NT2/D1 (cell line): ENCODE results near the gene TESMIN.

Experiments
- DNase-seq: peaks from one replicate; pipeline ENCODE4 v3.0.0-alpha.2; 2011; ENCODE audit warnings: low read depth, low spot score
- H3K27me3 ChIP-seq: 2 replicates; pipeline ENCODE4 v1.6.0; 2011; ENCODE audit warnings: mild to moderate bottlenecking; ENCODE audit not compliant: insufficient read length, insufficient read depth
- H3K36me3 ChIP-seq: 2 replicates; pipeline ENCODE4 v1.6.1; 2011; ENCODE audit warnings: mild to moderate bottlenecking, low read length, mixed read lengths; ENCODE audit not compliant: insufficient read depth, insufficient read length
- H3K4me1 ChIP-seq: 2 replicates; pipeline ENCODE4 v1.5.1; 2011; ENCODE audit not compliant: insufficient read depth, insufficient read length
- H3K4me3 ChIP-seq: 2 replicates; pipeline ENCODE4 v1.5.1; 2011; ENCODE audit warnings: low read depth; ENCODE audit not compliant: insufficient read length
- H3K9ac ChIP-seq: 2 replicates; pipeline ENCODE4 v1.6.0; 2011; ENCODE audit warnings: low read depth; ENCODE audit not compliant: insufficient read length
- H3K9me3 ChIP-seq: 2 replicates; pipeline ENCODE4 v1.5.1; 2011; ENCODE audit warnings: mild to moderate bottlenecking, low read length; ENCODE audit not compliant: insufficient read depth
- SUZ12 ChIP-seq: IDR thresholded peaks from 2 replicates; pipeline ENCODE4 v1.6.1; 2011; ENCODE audit not compliant: insufficient read length, insufficient read depth; ENCODE audit errors: extremely low read depth
- YY1 ChIP-seq: IDR thresholded peaks from 2 replicates; pipeline ENCODE4 v1.6.1; 2011; ENCODE audit not compliant: insufficient read length, insufficient read depth
- ZNF274 ChIP-seq: IDR thresholded peaks from 2 replicates; pipeline ENCODE4 v1.6.1; 2011; ENCODE audit warnings: mild to moderate bottlenecking, low read depth, low read length

The TESMIN gene

GRCh38 chr11:68761801-68762200 lies 10.5 kb upstream of the TESMIN start:
- Histone ChIP-seq H3K4me1 (peaks cover 10% of the 10 kb centered on the region), H3K36me3 (no peaks in the 10 kb centered on the region), H3K9ac (no peak overlapping the region), H3K4me3 (no peak overlapping the region), H3K9me3 (no peaks in the 10 kb centered on the region), H3K27me3 (no peaks in the 10 kb centered on the region)
- no peak for DNase-seq
- TF ChIP-seq YY1 (no peak), ZNF274 (no peak), SUZ12 (no peak)

- Histone ChIP-seq H3K4me3 (no peak overlapping the region), H3K27me3 (no peaks in the 10 kb centered on the region), H3K9ac (no peak overlapping the region), H3K4me1 (peaks cover 10% of the 10 kb centered on the region), H3K36me3 (no peaks in the 10 kb centered on the region), H3K9me3 (no peaks in the 10 kb centered on the region)
- no peak for DNase-seq
- TF ChIP-seq YY1 = no peak
- TF ChIP-seq ZNF274 = no peak
- TF ChIP-seq SUZ12 = no peak
These were observed 8.7 kb upstream of the TESMIN start for GRCh38 chr11:68759991-68760390.

GRCh38 chr11:68757711-68758110 lies 6.4 kb upstream of the TESMIN start:
- H3K36me3 ChIP-seq = no peaks in the 10 kb centered on the region
- no peaks in the 10 kb centered on the region for H3K4me1 ChIP-seq
- no peak overlapping the region for H3K9ac ChIP-seq
- H3K4me3 ChIP-seq = no peak overlapping the region
- no peak for DNase-seq
- H3K27me3 ChIP-seq = no peaks in the 10 kb centered on the region
- no peak for TF ChIP-seq SUZ12
- no peak for TF ChIP-seq YY1
- TF ChIP-seq ZNF274 = no peak
- H3K9me3 ChIP-seq = no peaks in the 10 kb centered on the region

GRCh38 chr11:68756171-68756766 lies 4.9 kb upstream of the TESMIN start:
- Histone ChIP-seq H3K4me1 (no peaks in the 10 kb centered on the region), H3K9ac (no peak overlapping the region), H3K9me3 (no peaks in the 10 kb centered on the region), H3K4me3 (no peak overlapping the region), H3K36me3 (no peaks in the 10 kb centered on the region), H3K27me3 (no peaks in the 10 kb centered on the region)
- no peak for TF ChIP-seq YY1
- TF ChIP-seq ZNF274 = no peak
- TF ChIP-seq SUZ12 = no peak
- no peak for DNase-seq

- H3K4me1 ChIP-seq = peaks cover 3% of the 10 kb centered on the region
- H3K9ac ChIP-seq = no peak overlapping the region
- no peaks in the 10 kb centered on the region for H3K9me3 ChIP-seq
- H3K36me3 ChIP-seq = no peaks in the 10 kb centered on the region
- TF ChIP-seq YY1 = no peak
- no peak for TF ChIP-seq ZNF274
- no peak for TF ChIP-seq SUZ12
- no peak overlapping the region for H3K4me3 ChIP-seq
- no peak for DNase-seq
- H3K27me3 ChIP-seq = no peaks in the 10 kb centered on the region
These were observed 2.0 kb upstream of the TESMIN start for GRCh38 chr11:68753300-68753699.

- Histone ChIP-seq H3K9me3 (no peaks in the 10 kb centered on the region), H3K4me1 (peaks cover 3% of the 10 kb centered on the region), H3K36me3 (peaks cover 13% of the 10 kb centered on the region), H3K4me3 (peak overlapping the region; percentile 28), H3K9ac (peak overlapping the region; percentile 64), H3K27me3 (no peaks in the 10 kb centered on the region)
- DNase-seq = no peak
- no peak for TF ChIP-seq YY1
- no peak for TF ChIP-seq ZNF274
- TF ChIP-seq SUZ12 = no peak
These were observed 355 bp downstream of the TESMIN start for GRCh38 chr11:68751004-68751325.

GRCh38 chr11:68750195-68751003 lies 921 bp downstream of the TESMIN start:
- no peak for DNase-seq
- peaks cover 18% of the 10 kb centered on the region for H3K36me3 ChIP-seq
- H3K9me3 ChIP-seq = no peaks in the 10 kb centered on the region
- TF ChIP-seq SUZ12 = no peak
- no peak for TF ChIP-seq YY1
- no peak for TF ChIP-seq ZNF274
- H3K9ac ChIP-seq = peak overlapping the region; percentile 56
- H3K27me3 ChIP-seq = no peaks in the 10 kb centered on the region
- H3K4me3 ChIP-seq = no peak overlapping the region
- H3K4me1 ChIP-seq = peaks cover 3% of the 10 kb centered on the region
